A673 (cell line): ENCODE measurements around the gene GRXCR2. TPM values are rescaled to one million over a fixed set of nuclear protein-coding genes. Genes with fewer than 3 reads are reported as not detected.
"Not testable (repeated sequence)": the region's sequence is repeated elsewhere in the genome, so short reads cannot be mapped to it uniquely, and the experiment has no call there.

Experiments
- BruUV-seq: library from RNA; stranded (reverse); fragments of 400-500 nt; replicated peaks from 2 replicates; lab custom pipeline; 2021; lab: Mats Ljungman, UMichigan
- CTCF ChIA-PET: fragments of 300-600 bp; sonication (Branson Sonifier 250); formaldehyde crosslinking; loops from one replicate; lab custom pipeline; 2022; ENCODE audit warnings: antibody characterized with exemption; lab: Charles Lee
- POLR2A ChIA-PET: fragments of 300-600 bp; sonication (Branson Sonifier 250); formaldehyde crosslinking; loops from one replicate; lab custom pipeline; 2022; ENCODE audit warnings: antibody characterized with exemption; ENCODE audit not compliant: low non-redundant PET; lab: Charles Lee
- DNase-seq: peaks from one replicate; pipeline ENCODE4 v3.0.0-alpha.2; 2015; ENCODE audit warnings: low spot score
- H3K27ac ChIP-seq: fragments of 200-600 bp; sonication (generic); 2 replicates; pipeline ENCODE4 v1.5.1; 2016; ENCODE audit warnings: mixed run types, low read depth, mild to moderate bottlenecking, mixed read lengths, antibody characterized with exemption, low read length; ENCODE audit not compliant: poor library complexity, severe bottlenecking
- H3K27me3 ChIP-seq: fragments of 200-600 bp; sonication (generic); replicated peaks from 2 replicates; pipeline ENCODE4 v1.6.1; 2017; ENCODE audit warnings: mixed run types, low read depth, mild to moderate bottlenecking, mixed read lengths, antibody characterized with exemption, low read length; ENCODE audit not compliant: insufficient read depth, poor library complexity
- H3K36me3 ChIP-seq: fragments of 200-600 bp; sonication (generic); 2 replicates; pipeline ENCODE4 v1.6.1; 2016; ENCODE audit warnings: mixed run types, mild to moderate bottlenecking, mixed read lengths, antibody characterized with exemption, low read length; ENCODE audit not compliant: insufficient read depth, poor library complexity, severe bottlenecking
- H3K4me1 ChIP-seq: fragments of 200-600 bp; sonication (generic); 2 replicates; pipeline ENCODE4 v1.6.1; 2017; ENCODE audit warnings: mixed run types, mild to moderate bottlenecking, mixed read lengths, antibody characterized with exemption, low read length; ENCODE audit not compliant: insufficient read depth, poor library complexity, severe bottlenecking
- H3K4me3 ChIP-seq: fragments of 200-600 bp; sonication (generic); 2 replicates; pipeline ENCODE4 v1.5.1; 2016; ENCODE audit warnings: low read depth, mixed run types, mild to moderate bottlenecking, mixed read lengths, low read length; ENCODE audit not compliant: poor library complexity, severe bottlenecking
- H3K9me3 ChIP-seq: fragments of 200-600 bp; sonication (generic); 2 replicates; pipeline ENCODE4 v1.6.1; 2016; ENCODE audit warnings: mixed run types, low read depth, mild to moderate bottlenecking, mixed read lengths, antibody characterized with exemption, low read length; ENCODE audit not compliant: poor library complexity, severe bottlenecking
- CTCF ChIP-seq: fragments of 300-800, 200-600 bp; sonication (generic); conservative IDR thresholded peaks from 2 replicates; pipeline ENCODE4 v1.5.1; 2017; ENCODE audit warnings: low read depth, mild to moderate bottlenecking, antibody characterized with exemption, low read length, moderate library complexity, mixed read lengths
- EZH2 ChIP-seq: fragments of 200-600 bp; sonication (generic); IDR thresholded peaks from 2 replicates; pipeline ENCODE4 v1.6.1; 2017; ENCODE audit warnings: borderline replicate concordance, low read depth, mild to moderate bottlenecking, mixed read lengths, antibody characterized with exemption, low read length; ENCODE audit not compliant: poor library complexity, severe bottlenecking
- intact Hi-C: fragments of 100-400 bp; cut with micrococcal nuclease; formaldehyde crosslinking; loops from one replicate; pipeline ENCODE4 v1.10.0; 2022; ENCODE audit not compliant: unreplicated experiment
- total RNA-seq: library from RNA; stranded (reverse); gene quantifications from 2 replicates; pipeline ENCODE4 v1.2.3, GENCODE V29; 2021

GRXCR2 gene
- total RNA-seq, 1 experiment from 2014 or later = not detected

- intact Hi-C loops = no loop called here
- Histone ChIP-seq H3K9me3 (no peaks in the 10 kb centered on the region), H3K36me3 (no peaks in the 10 kb centered on the region), H3K4me1 (no peaks in the 10 kb centered on the region), H3K27ac (no peak overlapping the region), H3K4me3 (no peak overlapping the region), H3K27me3 (no peaks in the 10 kb centered on the region)
- DNase-seq = no peak
- no TSS peak for BruUV-seq
- POLR2A ChIA-PET = no interaction called here
- CTCF ChIA-PET = no interaction called here
- no peak for TF ChIP-seq EZH2
- TF ChIP-seq CTCF = no peak
These were observed 3.1 kb downstream of the GRXCR2 start for GRCh38 chr5:145869753-145870152.

DNA sequence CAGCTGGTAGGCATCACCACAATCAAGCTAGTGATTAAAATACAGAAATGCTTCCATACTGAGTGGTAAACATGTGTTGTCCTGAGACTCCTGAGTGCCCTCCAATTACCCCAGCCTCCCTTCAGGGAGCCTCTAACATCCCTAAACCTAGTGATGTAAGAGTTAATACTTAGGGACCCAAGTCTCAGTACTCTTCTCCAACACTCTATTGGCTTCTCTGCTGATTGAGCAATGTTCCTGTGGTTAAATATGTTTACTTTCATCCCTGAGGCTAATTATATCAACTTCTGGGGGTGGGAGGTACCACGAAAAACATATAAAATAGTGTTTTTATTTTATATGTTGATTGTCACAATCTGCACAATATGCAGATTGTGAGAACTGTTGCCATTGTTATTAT is 5.0 kb downstream of the GRXCR2 start:
- no peak overlapping the region for H3K27ac ChIP-seq
- BruUV-seq = no TSS peak
- no peak overlapping the region for H3K4me3 ChIP-seq
- H3K4me1 ChIP-seq = no peaks in the 10 kb centered on the region
- no peaks in the 10 kb centered on the region for H3K27me3 ChIP-seq
- H3K9me3 ChIP-seq = no peaks in the 10 kb centered on the region
- POLR2A ChIA-PET = no interaction called here
- no peaks in the 10 kb centered on the region for H3K36me3 ChIP-seq
- intact Hi-C loops = no loop called here
- CTCF ChIA-PET = no interaction called here
- DNase-seq = no peak
- TF ChIP-seq CTCF (no peak), EZH2 (no peak)

DNA sequence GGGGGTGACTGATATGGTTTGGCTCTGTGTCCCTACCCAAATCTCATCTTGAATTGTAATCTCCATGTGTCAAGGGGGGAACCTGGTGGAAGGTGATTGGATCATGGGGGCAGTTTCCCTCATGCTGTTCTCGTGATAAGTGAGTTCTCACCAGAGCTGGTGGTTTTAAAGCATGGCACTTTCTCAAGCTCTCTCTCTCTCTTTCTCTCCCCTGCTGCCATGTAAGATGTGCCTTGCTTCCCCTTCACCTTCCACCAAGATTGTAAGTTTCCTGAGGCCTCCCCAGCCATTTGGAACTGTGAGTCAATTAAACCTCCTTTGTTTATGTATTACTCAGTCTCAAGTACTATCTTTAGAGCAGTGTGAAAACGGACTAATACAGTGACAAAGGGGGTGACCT is 8.4 kb downstream of the GRXCR2 start:
- intact Hi-C loops, BruUV-seq, H3K36me3 ChIP-seq, H3K27me3 ChIP-seq, H3K4me1 ChIP-seq, DNase-seq, H3K27ac ChIP-seq, CTCF ChIA-PET, H3K9me3 ChIP-seq, H3K4me3 ChIP-seq: not testable (repeated sequence)
- POLR2A ChIA-PET = interaction anchor here (0.6 kb wide), 1 partner anchor 168 kb away, joined by 3 read pairs; no protein-coding TSS in a partner anchor

GRCh38 chr5:145863003-145863402 is 9.8 kb downstream of the GRXCR2 start:
- DNase-seq = no peak
- no peak for TF ChIP-seq CTCF
- no peak for TF ChIP-seq EZH2
- Histone ChIP-seq H3K36me3 (no peaks in the 10 kb centered on the region), H3K4me1 (no peaks in the 10 kb centered on the region), H3K27me3 (no peaks in the 10 kb centered on the region), H3K27ac (no peak overlapping the region), H3K9me3 (no peaks in the 10 kb centered on the region), H3K4me3 (no peak overlapping the region)
- ChIA-PET POLR2A (no interaction called here), CTCF (no interaction called here)
- intact Hi-C loops = no loop called here
- no TSS peak for BruUV-seq
